ENCODE data around the gene NXPH3. TPM values are rescaled to one million over a fixed set of nuclear protein-coding genes. Genes with fewer than 3 reads are reported as not detected.

NXPH3 gene
- total and polyA plus RNA-seq, 2 of the 13 experiments (the other 11 are each of a cell fraction or from before 2014, with no cell fraction given) = 0.04 to 0.58 TPM

DNA sequence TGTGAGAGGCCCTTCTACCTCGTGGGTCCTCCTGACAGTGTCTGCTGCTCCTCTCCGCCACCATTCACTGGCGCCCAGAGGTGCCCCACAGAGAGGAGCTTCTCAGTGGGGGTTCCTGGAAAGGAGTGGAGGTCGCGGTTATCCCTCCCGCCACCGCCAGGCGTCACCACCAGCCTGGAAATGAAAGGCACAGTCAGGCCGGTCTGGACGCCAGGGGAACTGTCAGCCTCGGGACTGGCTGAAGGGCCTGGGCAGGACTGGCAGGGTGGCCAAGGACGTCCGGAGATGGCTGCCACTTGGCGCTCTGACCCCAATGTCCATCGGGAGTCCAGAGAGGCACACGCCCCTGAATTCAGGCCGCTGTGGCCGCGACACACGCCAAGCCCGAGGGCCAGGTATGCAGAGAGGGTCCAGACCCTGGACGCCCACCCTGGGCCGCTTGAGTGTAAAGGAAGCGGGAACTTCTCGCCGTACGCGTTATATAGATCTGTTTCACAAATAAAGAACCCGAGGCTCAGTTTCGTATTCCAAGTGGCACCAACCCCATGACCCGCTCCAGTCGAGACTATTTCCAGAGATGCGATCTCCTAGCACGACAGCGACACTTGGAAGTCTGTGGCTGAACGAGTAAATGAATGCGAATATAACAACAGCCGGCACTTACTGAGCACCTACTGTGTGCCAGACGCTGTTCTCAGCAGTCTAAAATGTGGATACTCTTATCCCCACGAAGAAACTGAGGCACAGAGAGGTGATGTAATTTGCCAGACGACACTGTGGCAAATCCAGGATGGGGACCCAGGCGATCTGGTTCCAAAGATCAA lies 7.6 kb upstream of the NXPH3 start (continued):
- TF ChIP-seq JUN (CRISPR knock-in tag; IDR thresholded peaks at IDR 0.05) (no peak), TCF12 (IDR thresholded peaks at IDR 0.05) (no peak), TCF12 (CRISPR knock-in tag; IDR thresholded peaks at IDR 0.05) (no peak), DMAP1 (CRISPR knock-in tag; IDR thresholded peaks at IDR 0.05) (no peak), U2AF2 (IDR thresholded peaks at IDR 0.05; ENCODE audit: low read depth, low read length) (0 out of 2 replicates have a peak, but pooled peaks have one; percentile 69), ZNF841 (CRISPR knock-in tag; IDR thresholded peaks at IDR 0.05; ENCODE audit: borderline replicate concordance) (no peak), GPN1 (CRISPR knock-in tag; IDR thresholded peaks at IDR 0.05; ENCODE audit: borderline replicate concordance) (no peak; the same call in 1 of the 2 replicates), SRY (CRISPR knock-in tag; IDR thresholded peaks at IDR 0.05) (0 out of 2 replicates have a peak, but pooled peaks have one; percentile 90), ZNF776 (CRISPR knock-in tag; IDR thresholded peaks at IDR 0.05) (0 out of 2 replicates have a peak, but pooled peaks have one; percentile 20), ZFP1 (CRISPR knock-in tag; IDR thresholded peaks at IDR 0.05) (no peak), STAT5B (CRISPR knock-in tag; IDR thresholded peaks at IDR 0.05) (0 out of 2 replicates have a peak, but pooled peaks have one; percentile 6), GFI1 (CRISPR knock-in tag; IDR thresholded peaks at IDR 0.05; ENCODE audit: borderline replicate concordance) (no peak), CEBPB (IDR thresholded peaks at IDR 0.05; ENCODE audit: borderline replicate concordance, low read depth, low read length) (no peak), MLLT10 (CRISPR knock-in tag; IDR thresholded peaks at IDR 0.05) (no peak), ZNF878 (CRISPR knock-in tag; IDR thresholded peaks at IDR 0.05) (no peak), AHR (CRISPR knock-in tag; IDR thresholded peaks at IDR 0.05) (no peak; the same call in 1 of the 2 replicates), ZNF547 (CRISPR knock-in tag; IDR thresholded peaks at IDR 0.05) (peak; percentile 85), MZF1 (CRISPR knock-in tag; IDR thresholded peaks at IDR 0.05; ENCODE audit: borderline replicate concordance) (0 out of 2 replicates have a peak, but pooled peaks have one; percentile 31), DNMT3B (CRISPR knock-in tag; conservative IDR thresholded peaks at IDR 0.05) (no peak), AGO1 (IDR thresholded peaks at IDR 0.05; ENCODE audit: low read depth, low read length, poor library complexity, severe bottlenecking) (peak; percentile 72), PITX1 (CRISPR knock-in tag; IDR thresholded peaks at IDR 0.05) (peak; percentile 77), FIP1L1 (IDR thresholded peaks at IDR 0.05; ENCODE audit: borderline replicate concordance, insufficient read depth, low read depth, low read length) (0 out of 2 replicates have a peak, but pooled peaks have one; percentile 23), BRD4 (CRISPR knock-in tag; IDR thresholded peaks at IDR 0.05) (no peak), SMC3 (IDR thresholded peaks at IDR 0.05; ENCODE audit: low read length) (peak; percentile 78), ATM (IDR thresholded peaks at IDR 0.05; ENCODE audit: borderline replicate concordance) (no peak)
- TF ChIP-seq, protein P1, sequence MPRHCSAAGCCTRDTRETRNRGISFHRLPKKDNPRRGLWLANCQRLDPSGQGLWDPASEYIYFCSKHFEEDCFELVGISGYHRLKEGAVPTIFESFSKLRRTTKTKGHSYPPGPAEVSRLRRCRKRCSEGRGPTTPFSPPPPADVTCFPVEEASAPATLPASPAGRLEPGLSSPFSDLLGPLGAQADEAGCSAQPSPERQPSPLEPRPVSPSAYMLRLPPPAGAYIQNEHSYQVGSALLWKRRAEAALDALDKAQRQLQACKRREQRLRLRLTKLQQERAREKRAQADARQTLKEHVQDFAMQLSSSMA (CRISPR knock-in tag; IDR thresholded peaks at IDR 0.05) = no peak
- TF ChIP-seq, protein P2, sequence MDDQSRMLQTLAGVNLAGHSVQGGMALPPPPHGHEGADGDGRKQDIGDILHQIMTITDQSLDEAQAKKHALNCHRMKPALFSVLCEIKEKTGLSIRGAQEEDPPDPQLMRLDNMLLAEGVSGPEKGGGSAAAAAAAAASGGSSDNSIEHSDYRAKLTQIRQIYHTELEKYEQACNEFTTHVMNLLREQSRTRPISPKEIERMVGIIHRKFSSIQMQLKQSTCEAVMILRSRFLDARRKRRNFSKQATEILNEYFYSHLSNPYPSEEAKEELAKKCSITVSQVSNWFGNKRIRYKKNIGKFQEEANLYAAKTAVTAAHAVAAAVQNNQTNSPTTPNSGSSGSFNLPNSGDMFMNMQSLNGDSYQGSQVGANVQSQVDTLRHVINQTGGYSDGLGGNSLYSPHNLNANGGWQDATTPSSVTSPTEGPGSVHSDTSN (CRISPR knock-in tag; IDR thresholded peaks at IDR 0.05; ENCODE audit: borderline replicate concordance) = no peak
- TF ChIP-seq, protein P3, sequence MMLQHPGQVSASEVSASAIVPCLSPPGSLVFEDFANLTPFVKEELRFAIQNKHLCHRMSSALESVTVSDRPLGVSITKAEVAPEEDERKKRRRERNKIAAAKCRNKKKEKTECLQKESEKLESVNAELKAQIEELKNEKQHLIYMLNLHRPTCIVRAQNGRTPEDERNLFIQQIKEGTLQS (CRISPR knock-in tag; IDR thresholded peaks at IDR 0.05) = no peak
- TF ChIP-seq, protein P4, sequence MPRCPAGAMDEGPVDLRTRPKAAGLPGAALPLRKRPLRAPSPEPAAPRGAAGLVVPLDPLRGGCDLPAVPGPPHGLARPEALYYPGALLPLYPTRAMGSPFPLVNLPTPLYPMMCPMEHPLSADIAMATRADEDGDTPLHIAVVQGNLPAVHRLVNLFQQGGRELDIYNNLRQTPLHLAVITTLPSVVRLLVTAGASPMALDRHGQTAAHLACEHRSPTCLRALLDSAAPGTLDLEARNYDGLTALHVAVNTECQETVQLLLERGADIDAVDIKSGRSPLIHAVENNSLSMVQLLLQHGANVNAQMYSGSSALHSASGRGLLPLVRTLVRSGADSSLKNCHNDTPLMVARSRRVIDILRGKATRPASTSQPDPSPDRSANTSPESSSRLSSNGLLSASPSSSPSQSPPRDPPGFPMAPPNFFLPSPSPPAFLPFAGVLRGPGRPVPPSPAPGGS (CRISPR knock-in tag; IDR thresholded peaks at IDR 0.05) = peak; percentile 25; the same call in 1 of the 2 replicates

Measured in HepG2 (cell line).